ENCODE measurements around the gene ZCCHC2. TPM values are rescaled to one million over a fixed set of nuclear protein-coding genes. Genes with fewer than 3 reads are reported as not detected.

Gene ZCCHC2
- total RNA-seq, 1 donor from 2014 or later: 16.1 TPM

- DNase-seq (no peak), ATAC-seq (ENCODE audit: poor library complexity) (no peak)
- intact Hi-C loops (cut with DNase I): loop anchor here (5.0 to 10.0 kb wide), 4 partner anchors 63 to 394 kb away; partner anchors contain the start of gene ZCCHC2
Measured at GRCh38 chr18:62588217-62588616, 65.4 kb downstream of the ZCCHC2 start.

- peak; percentile 63 for ATAC-seq (ENCODE audit: poor library complexity)
- intact Hi-C loops (cut with DNase I): no loop called here
- no peak for DNase-seq
Measured at GRCh38 chr18:62590799-62591590, 68.2 kb downstream of the ZCCHC2 start.

- DNase-seq (no peak), ATAC-seq (ENCODE audit: poor library complexity) (peak; percentile 72)
- intact Hi-C loops (cut with DNase I): no loop called here
Measured at GRCh38 chr18:62596145-62597005, 73.5 kb downstream of the ZCCHC2 start.

GRCh38 chr18:62601871-62602270 is 79.0 kb downstream of the ZCCHC2 start:
- ATAC-seq (ENCODE audit: poor library complexity): no peak
- intact Hi-C loops (cut with DNase I): no loop called here
- DNase-seq: no peak

- ATAC-seq (ENCODE audit: poor library complexity) (no peak), DNase-seq (no peak)
- intact Hi-C loops (cut with DNase I): no loop called here
Measured at GRCh38 chr18:62602706-62603105, 79.9 kb downstream of the ZCCHC2 start.

- no peak for ATAC-seq (ENCODE audit: poor library complexity)
- DNase-seq: no peak
- intact Hi-C loops (cut with DNase I): no loop called here
Measured at GRCh38 chr18:62603211-62603610, 80.4 kb downstream of the ZCCHC2 start.

- DNase-seq: no peak
- intact Hi-C loops (cut with DNase I): no loop called here
Measured at GRCh38 chr18:62603979-62604378, 81.2 kb downstream of the ZCCHC2 start.

GRCh38 chr18:62605685-62606084 is 82.9 kb downstream of the ZCCHC2 start:
- no peak for ATAC-seq (ENCODE audit: poor library complexity)
- intact Hi-C loops (cut with DNase I): no loop called here
- DNase-seq: no peak

More at GRCh38 chr18:62603979-62604378, 81.2 kb downstream of the ZCCHC2 start:
- ATAC-seq (ENCODE audit: poor library complexity): no peak

GRCh38 chr18:62606106-62606505 is 83.3 kb downstream of the ZCCHC2 start:
- intact Hi-C loops (cut with DNase I): no loop called here
- DNase-seq: no peak
- ATAC-seq (ENCODE audit: poor library complexity): no peak

- intact Hi-C loops (cut with DNase I): no loop called here
- DNase-seq (no peak), ATAC-seq (ENCODE audit: poor library complexity) (no peak)
Measured at GRCh38 chr18:62607302-62607701, 84.5 kb downstream of the ZCCHC2 start.

GRCh38 chr18:62607708-62608428 is 85.0 kb downstream of the ZCCHC2 start:
- intact Hi-C loops (cut with DNase I): no loop called here
- no peak for ATAC-seq (ENCODE audit: poor library complexity)
- DNase-seq: no peak

- DNase-seq (no peak), ATAC-seq (ENCODE audit: poor library complexity) (no peak)
- intact Hi-C loops (cut with DNase I): no loop called here
Measured at GRCh38 chr18:62609764-62610163, 86.9 kb downstream of the ZCCHC2 start.

GRCh38 chr18:62610351-62610700 is 87.5 kb downstream of the ZCCHC2 start:
- DNase-seq (no peak), ATAC-seq (ENCODE audit: poor library complexity) (no peak)
- intact Hi-C loops (cut with DNase I): no loop called here

- no peak for DNase-seq
- peak; percentile 20 for ATAC-seq (ENCODE audit: poor library complexity)
- intact Hi-C loops (cut with DNase I): no loop called here
Measured at GRCh38 chr18:62610701-62611411, 88.0 kb downstream of the ZCCHC2 start.

- ATAC-seq (ENCODE audit: poor library complexity) (peak; percentile 73), DNase-seq (peak; percentile 57)
- intact Hi-C loops (cut with DNase I): no loop called here
Measured at GRCh38 chr18:62611453-62612288, 88.8 kb downstream of the ZCCHC2 start.

GRCh38 chr18:62612289-62612645 is 89.4 kb downstream of the ZCCHC2 start:
- no peak for ATAC-seq (ENCODE audit: poor library complexity)
- intact Hi-C loops (cut with DNase I): no loop called here
- DNase-seq: no peak

GRCh38 chr18:62612776-62613175 is 90.0 kb downstream of the ZCCHC2 start:
- DNase-seq (no peak), ATAC-seq (ENCODE audit: poor library complexity) (no peak)
- intact Hi-C loops (cut with DNase I): no loop called here

GRCh38 chr18:62614494-62614893 is 91.7 kb downstream of the ZCCHC2 start:
- DNase-seq: no peak
- ATAC-seq (ENCODE audit: poor library complexity): no peak
- intact Hi-C loops (cut with DNase I): no loop called here
